Stimulated activated CD4-positive, alpha-beta T cell treated with anti-CD3 and anti-CD28 coated beads, Interleukin-2, amount 100 ng/mL, for 4 hours (primary cell): ENCODE data around the gene JMJD1C.
A peak's percentile ranks its signal among the peaks of the same experiment; 100 is the strongest.
"Not testable (repeated sequence)": the region's sequence is repeated elsewhere in the genome, so short reads cannot be mapped to it uniquely, and the experiment has no call there.

Experiments used
- DNase-seq: peaks from one replicate; pipeline ENCODE4 v3.0.0-alpha.2; 2020; ENCODE audit warnings: low read depth

JMJD1C gene

DNA sequence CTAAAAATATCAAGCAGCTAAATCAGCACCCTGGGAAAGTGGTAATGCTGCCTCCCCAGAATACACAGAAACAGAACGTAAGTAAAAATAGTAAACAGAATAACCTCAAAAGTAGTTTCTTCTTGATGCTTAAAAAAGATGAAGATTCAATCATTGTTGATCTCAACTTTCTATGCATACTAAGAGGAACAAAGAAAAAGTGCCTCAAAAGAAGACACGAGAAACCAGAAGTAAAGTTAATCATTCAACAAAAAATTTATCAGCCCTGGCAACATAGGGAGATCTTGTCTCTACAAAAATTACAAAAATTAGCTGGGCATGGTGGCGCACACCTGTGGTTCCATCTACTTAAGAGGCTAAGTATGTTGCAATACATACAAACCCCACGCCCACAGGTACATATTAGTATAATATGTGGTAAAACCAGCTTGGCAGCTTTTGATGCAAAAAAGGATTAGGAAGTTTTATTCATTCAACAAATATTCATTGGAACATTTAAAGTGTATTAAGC is 179.0 kb downstream of the JMJD1C start:
- DNase-seq = no peak

DNA sequence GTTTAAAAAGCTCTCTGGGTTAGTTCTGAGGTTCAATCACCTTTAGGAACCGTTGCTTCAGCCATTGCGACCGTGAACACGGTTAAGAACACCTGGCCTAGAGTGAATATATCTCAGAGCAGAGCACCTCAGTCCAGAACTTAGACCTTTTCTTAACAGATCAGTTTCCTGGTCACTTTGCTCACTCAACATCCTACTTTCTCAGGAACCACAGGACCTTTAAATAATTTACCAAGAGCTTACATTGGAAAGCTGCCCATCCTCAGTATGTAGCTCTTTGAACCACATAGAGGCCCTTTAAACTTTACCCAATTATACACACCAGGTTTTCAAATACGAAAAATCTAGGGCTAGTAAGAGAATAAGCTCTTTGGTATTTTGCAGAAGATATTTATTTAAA is 179.4 kb downstream of the JMJD1C start:
- no peak for DNase-seq

DNA sequence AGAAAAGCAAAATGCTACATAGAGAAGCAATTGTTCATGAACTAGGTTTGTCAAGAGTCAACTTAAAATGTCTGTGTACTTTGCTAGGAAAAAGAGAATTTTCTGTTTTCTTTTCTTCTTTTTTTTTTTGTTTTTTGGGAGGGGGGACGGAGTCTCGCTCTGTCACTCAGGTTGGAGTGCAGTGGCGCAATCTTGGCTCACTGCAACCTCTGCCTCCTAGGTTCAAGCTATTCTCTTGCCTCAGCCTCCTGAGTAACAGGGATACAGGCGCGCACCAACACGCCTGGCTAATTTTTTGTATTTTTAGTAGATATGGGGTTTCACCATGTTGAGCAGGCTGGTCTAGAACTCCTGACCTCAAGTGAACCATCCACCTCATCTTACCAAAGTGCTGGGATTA is 181.9 kb downstream of the JMJD1C start:
- DNase-seq = not testable (repeated sequence)

DNA sequence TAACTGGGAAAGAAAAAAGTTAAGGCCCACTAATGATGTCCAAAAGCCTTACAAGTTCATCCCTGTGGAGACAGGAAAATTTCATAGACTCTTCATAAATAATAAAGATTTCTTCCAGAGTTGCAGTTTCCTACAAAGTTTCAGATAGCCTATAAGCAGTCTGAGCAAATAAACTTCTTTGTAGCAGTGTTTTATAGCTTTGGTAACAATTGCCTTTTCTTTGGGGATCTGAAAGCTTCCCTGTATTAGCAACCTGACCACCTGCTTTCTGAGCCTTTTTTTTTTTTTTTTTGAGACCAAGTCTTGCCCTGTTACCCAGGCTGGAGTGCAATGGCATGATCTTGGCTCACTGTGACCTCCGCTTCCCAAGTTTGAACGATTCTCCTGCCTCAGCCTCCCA is 182.7 kb downstream of the JMJD1C start:
- DNase-seq = no peak

DNA sequence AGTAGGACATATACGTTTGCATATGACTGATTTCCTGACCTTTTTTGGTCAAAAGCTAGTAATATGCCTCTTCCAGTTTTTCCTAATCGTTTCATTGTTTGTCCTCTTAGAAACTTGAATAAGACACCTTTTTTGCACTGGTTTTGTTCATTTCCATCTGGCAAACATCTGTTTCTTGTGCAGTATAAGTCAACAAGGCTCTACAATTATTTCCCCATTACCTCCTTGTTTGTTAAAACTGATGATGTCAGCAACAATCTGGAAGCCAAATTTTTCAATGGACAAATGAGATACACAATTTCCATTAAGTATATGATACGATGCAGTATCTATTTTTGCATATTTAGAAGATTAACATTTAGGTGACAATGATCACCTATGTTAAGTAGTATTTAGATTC is 183.8 kb downstream of the JMJD1C start:
- DNase-seq = no peak

DNA sequence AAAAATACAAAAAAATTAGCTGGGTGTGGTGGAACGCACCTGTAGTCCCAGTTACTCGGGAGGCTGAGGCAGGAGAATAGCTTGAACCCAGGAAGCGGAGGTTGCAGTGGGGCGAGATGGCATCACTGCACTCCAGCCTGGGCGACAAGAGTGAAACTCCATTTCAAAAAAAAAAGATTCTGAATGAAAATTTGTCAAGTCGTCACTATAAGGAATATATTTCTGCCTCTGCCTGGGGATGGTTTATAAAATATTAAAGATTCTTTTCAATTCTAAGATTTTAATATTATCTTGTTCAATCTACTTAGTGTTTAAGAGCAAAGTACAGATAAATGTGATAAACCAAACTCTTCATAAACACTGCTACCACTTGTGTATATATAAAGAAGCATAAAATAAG is 185.4 kb downstream of the JMJD1C start:
- DNase-seq = no peak

DNA sequence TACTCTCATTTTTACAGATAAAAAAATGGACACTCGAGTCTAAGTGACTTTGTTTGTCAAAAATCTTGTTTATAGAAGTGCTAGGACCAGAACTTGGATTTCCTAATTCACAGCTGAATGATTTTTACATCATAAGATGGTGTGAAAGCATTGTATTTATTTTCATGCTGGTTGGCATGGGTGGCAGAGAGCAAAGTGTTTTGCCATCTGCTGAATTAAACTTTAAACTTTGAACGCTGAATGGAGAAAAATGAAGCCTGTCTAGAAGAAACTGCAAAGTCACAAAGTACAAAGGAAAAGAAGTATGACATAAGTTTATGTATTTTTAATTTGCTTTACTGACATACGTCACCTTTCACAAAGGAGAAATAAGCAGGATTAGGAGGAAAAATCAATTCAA is 190.7 kb downstream of the JMJD1C start:
- DNase-seq = no peak

DNA sequence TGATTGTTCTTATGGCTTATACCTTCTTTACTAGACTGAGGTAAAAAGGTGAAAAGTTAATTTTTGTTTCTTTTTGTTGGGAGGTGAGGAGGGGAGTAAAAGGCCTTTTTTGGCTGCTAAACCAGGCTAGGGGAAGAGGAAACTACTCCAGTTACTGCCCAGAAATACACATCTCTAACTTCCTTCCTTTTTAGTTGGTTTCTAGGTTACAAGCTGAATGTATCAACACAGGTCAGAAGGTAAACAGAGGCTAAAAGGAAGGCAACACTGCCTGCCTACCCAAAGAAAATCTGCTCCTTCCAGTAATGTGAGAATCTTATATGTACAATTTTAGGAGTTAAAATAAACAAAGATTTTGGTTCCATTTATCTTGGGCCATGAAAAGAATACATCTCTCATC is 192.2 kb downstream of the JMJD1C start:
- no peak for DNase-seq

DNA sequence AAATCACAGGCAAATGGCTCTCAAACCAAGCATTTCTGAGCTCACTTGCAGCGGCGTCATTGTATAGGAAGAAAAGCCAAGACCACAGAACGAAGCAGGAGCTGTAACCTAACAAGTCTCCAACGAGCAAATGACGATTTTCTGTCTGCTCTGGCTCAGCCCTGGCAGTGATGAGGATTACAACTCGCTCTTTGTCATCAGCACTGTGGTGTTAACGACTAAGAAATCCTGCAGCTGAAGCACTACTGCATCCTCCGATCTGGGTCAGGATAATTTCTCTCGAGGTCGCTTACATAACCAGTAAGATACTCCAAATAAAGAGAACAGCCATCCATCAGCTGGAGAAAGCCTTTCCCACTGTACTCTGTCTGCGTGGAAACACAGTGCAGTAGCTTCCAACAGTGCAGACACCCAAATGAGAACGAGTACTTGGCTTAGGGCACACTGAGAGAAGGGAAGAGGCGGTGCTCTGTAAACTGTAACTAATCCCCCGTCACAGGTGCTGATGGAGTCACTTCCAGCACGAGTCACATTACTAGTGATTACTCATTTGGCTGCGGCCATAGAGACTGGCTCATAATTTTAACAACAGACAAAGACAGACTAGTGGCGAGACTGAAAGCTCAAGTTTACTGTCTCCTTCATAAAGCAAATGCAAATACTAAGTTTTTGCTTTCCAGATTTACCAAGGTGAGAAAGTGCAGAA is 196.8 kb downstream of the JMJD1C start:
- peak; percentile 71 for DNase-seq

DNA sequence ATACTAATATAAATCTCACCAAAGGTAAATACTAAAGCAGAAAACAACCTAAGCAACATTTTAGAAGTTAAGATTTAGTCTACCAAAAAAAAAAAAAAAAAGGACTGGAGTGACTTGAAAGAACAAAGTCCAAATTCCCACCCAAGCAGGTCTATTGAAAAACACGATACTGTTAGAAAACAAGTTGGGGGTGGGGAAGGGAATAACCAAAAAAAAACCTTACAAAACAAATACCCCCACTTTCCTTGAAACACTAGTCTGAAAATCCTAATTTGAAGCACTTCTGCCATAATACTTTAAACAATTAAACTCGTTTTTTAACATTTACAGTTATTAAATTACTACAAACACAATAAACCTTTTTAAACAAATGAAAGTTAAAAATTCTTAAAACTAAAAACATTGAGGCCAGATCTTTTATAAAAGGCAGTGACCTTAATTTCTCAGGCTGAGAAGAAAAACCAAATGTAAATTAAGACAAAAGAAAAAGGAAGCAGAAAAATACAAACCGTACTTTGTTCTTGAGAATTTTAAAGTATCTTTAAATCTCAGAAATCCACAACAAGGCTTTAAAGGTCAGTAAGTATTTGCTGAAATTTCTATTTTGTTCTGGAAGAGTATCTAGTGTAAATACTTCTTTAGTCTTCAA is 197.5 kb downstream of the JMJD1C start:
- DNase-seq = no peak

DNA sequence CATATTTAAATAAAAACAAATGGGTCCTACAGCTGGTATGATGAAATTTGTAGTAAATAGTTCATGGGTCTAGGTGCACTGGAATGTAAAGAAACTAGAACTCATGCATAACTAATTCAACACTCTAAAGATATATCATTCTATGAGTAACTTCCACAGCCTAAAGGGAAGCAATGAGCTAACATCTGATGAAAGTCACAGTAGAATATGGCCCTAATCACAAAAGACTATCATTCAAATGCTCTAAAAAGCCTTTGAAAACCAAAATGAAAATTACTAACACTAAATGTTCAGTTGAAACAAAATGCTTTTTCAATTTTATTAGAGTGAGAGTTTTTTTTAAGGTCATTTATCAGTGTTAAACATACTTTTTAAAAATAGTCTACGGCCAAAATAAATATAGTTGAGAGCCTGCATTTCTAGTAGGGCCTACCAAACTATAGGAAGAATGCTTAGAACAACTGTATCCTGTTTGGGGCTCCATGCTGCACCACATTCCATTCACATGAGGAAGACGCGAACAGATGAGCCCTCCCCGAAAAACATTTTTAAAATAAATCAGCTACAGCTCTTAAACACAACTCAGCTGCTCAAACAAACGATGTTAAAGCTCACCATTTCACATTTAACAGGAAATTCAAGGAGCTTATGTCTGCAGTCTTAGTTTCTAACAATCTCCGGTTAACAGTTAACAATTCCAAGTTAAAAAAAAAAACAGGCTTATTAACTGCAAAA is 198.2 kb downstream of the JMJD1C start:
- DNase-seq = no peak

DNA sequence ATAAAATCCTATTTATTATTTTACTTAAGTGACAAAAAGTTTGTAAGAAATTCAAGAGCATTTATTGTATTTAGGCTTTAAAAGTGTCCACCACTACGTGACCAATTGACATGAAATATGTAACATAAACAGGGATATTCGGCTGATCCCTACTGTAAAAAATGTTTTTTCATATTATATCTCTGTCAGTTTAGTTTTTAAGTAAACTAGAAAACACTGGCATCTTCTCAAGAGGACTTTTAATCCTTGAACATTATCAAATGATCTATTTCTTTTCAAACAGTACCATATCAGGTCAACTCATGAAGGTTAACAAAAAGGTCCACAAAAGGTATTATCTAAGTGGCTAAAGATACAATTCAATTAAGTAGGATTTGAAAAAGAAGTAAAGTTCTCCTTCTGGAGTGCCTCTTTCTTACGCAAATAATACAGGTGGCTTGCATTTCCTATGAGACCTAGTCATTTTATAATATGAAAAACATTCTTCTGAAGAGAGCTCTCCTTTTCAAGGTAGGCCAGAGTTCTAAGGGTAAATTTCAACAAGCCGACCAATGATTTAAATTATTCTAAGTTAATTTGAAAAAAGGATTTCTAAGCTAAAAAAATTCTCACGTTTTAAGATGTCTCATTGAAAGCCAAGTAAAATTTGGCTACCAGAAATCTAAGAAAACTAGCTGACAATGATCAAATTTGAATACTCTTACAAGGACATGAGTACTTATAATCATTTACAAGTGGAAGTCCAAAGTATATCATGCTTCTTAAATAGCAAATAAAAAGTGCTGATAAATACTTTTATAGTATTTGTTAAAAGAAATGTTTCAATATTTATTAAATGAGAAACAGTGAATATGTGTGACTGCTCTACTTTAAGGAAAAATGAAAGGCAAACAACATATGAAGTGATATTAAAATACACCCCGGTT is 199.1 kb downstream of the JMJD1C start:
- DNase-seq = no peak

DNA sequence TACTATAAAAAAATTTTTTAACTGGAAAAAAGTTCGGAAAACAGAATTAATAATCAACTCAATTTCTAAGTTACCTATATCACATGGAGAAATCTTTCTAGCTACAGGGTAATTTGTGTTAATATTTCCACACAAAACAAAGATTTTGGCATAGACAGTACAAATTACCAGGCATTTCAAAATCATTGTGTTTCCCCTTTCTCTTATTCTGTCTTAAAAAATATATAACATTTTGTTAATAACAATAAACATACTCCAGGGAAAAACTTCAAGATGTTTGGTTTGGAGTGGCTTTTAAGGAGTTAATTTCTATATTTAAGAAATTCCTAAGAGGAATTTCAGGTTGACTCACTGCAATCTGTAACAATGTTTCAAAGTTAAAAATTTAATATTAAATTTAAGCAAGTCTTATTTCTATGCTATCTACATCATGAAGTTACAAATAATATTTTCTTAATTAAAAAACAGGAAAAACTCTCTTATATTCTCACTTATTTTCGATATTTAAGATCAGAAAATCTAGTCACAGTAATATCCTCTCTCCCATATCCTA is 200.0 kb downstream of the JMJD1C start:
- no peak for DNase-seq

DNA sequence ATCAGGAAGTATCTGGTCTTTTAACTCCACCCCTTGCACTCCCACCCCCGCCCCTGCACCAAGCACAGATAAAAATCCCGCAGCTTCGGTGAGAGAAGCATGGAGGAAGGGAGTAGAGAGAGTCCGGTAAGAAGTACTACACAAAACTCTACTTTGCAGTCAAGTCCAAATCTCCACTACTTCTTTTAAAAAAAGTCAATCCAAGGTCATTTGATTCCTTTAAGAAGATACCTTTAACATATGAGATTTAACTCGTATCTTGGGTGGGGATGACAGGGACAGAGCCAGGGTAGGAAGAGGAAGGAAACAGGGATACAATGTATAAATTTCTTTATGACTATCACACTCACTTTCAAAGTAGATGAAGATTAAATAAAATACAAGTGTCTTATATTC is 200.6 kb downstream of the JMJD1C start:
- peak; percentile 14 for DNase-seq

DNA sequence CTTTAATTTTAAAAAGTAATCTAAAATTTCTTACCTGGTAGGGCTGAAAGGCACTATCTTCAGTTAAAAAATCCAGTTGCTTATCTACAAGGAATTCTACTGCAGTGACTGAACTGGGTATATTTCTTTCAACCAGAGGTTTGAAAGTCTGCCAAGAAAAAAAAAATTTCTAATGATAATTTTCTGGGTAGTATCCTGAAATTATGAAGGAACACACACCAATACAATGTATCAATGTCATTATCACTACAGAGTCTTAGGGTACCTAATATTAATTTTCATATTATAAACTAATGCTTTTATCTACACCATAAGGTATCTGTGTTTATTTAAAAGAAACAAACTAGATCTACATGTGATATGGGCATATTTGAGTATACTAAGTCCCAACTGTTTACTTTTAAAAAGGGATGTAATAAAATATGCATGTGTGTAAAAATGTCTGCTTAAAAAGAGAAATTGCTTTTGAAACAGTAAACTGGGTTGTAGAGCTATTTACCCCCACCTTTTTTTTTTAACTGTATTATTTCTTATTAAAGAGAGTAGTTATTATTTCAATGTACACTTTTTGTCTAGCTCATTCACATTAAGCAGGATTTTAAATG is 201.1 kb downstream of the JMJD1C start:
- DNase-seq = no peak

DNA sequence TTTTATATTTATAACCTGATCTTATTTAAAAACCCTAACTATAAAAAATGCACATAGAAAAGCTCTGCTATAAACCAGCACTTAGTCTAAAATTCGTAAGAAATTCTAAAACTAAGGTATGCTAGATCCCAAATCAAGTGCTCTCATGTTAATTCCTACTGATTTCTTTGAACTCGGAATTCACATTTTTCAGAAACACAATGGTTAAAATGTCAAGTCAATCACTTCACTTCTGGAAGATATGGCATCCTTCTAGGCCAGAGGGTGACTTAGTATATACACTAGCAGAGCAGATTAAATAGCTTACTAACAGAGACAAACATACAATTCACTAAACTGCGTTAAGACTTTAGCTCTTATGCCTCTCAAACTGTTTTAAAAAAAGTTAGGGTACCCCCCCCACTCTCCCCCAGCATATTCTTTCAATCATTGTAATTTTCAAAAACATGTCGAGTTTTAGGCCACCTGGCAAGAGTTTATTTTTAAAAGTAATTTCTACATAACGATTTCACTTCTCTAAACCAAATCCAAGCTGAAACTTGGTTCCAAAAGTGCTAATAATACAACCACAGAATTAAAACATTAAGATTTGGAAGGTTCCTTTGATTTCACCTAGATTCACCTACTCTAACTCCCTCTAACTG is 203.2 kb downstream of the JMJD1C start:
- DNase-seq = no peak

DNA sequence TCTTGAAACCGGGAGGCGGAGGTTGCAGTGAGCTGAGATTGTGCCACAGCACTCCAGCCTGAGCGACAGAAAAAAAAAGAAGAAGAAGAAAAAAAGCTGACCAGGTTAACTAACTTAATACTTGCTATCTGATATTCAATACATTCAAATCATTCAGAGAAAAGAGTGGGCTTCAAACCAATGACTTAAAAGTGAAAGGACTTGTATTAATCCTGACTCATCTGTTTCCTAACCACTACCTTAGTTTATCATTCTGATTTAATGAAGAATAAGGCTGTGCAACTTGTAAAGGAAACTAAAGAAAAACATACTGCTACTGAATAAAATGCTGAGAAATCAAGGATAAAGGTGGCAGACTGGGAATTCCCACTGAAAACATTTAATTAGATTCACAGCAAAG is 204.3 kb downstream of the JMJD1C start:
- no peak for DNase-seq

DNA sequence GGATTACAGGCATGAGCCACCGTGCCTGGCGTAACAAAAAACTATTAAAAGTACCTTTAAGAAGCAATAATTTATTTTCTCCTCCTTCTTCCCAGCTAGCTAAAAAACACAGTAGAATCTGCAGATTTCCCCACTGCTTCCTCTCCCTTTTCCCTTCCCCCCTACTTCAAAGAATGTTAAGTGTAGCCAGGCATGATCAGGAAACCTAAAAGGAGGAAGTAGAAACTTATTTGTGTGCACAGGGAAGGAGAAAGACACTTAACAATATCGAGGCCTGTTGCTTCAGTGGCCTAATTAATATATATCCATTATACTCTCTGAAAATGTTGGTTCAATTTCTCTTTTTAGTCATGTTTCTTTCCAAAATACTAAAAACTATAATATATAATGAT is 204.9 kb downstream of the JMJD1C start:
- DNase-seq = no peak

DNA sequence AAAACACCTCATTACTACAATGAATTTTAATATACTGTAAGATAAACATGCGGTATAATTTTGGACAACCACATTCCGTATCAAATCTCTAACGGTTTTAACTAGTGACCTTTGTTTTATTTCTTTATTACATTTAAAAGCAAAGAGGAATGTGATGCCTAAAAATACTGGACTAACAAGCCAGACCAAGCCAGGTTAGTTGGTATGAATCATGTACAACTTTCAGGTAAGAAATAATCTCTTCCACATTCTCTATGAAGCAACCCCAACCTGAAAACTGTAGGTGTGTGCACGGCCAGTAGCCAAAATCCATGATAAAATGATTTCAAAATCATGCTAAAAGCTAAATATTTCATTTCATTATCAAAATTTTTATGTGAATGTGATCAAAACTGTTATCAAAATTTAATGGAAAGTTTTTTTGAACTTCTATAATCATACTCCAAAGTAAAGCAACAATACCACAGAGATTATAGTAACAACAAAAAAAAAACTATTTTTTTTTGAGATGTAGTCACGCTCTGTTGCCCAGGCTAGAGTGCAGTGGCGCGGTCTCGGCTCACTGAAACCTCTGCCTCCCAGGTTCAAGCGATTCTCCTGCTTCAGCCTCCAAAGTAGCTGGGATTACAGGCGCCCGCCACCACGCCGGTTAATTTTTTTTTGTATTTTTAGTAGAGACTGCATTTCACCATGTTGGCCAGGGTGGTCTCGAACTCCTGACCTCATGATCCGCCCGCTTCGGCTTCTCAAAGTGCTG is 205.5 kb downstream of the JMJD1C start:
- DNase-seq = no peak
